Activated T-cell treated with anti-CD3 and anti-CD28 coated beads, Interleukin-2, amount 50 U/mL, for 4 hours (primary cell): Measurements from ENCODE around the gene CAMTA1. TPM values are rescaled to one million over a fixed set of nuclear protein-coding genes. Genes with fewer than 3 reads are reported as not detected.

Source experiments
- ATAC-seq, 2 donors: fragments of 200-7000 bp; cut with Tn5 transposase; one replicate each; pipeline ENCODE4 v1.10.0; 2021
- DNase-seq: peaks from one replicate; pipeline ENCODE4 v3.0.0-alpha.2; 2020
- H3K27me3 Mint-ChIP-seq: one replicate; pipeline ENCODE4 v1.8.0; 2021; ENCODE audit warnings: low read depth, mixed read lengths
- H3K36me3 Mint-ChIP-seq: one replicate; pipeline ENCODE4 v1.8.0; 2022; ENCODE audit warnings: mixed read lengths; ENCODE audit not compliant: insufficient read depth
- H3K4me1 Mint-ChIP-seq: one replicate; pipeline ENCODE4 v1.8.0; 2021; ENCODE audit warnings: low read depth, mixed read lengths
- H3K4me3 Mint-ChIP-seq: one replicate; pipeline ENCODE4 v1.8.0; 2021; ENCODE audit warnings: mild to moderate bottlenecking, moderate library complexity, mixed read lengths
- H3K9me3 Mint-ChIP-seq: one replicate; pipeline ENCODE4 v1.8.0; 2021; ENCODE audit warnings: mixed read lengths
- total RNA-seq, 3 donors: library from RNA; stranded (reverse); gene quantifications; one replicate each; pipeline ENCODE4 v1.2.1, GENCODE V29; 2021

The CAMTA1 gene
- total RNA-seq, 3 donors from 2014 or later = 47.5 to 50.3 (median 47.7) TPM

- ATAC-seq (no peak), DNase-seq (no peak)
- Mint-ChIP-seq H3K4me3 (no peak overlapping the region), H3K4me1 (no peaks in the 10 kb centered on the region), H3K36me3 (no peaks in the 10 kb centered on the region), H3K9me3 (no peaks in the 10 kb centered on the region), H3K27me3 (peaks cover 13% of the 10 kb centered on the region)
Measured at GRCh38 chr1:7517611-7518330, 732.5 kb downstream of the CAMTA1 start.

- Mint-ChIP-seq H3K36me3 (no peaks in the 10 kb centered on the region), H3K9me3 (no peaks in the 10 kb centered on the region), H3K27me3 (peaks cover 8% of the 10 kb centered on the region), H3K4me3 (no peak overlapping the region), H3K4me1 (no peaks in the 10 kb centered on the region)
- no peak for DNase-seq
- ATAC-seq = no peak
Measured at GRCh38 chr1:7518411-7518810, 733.2 kb downstream of the CAMTA1 start.

- no peak overlapping the region for H3K4me3 Mint-ChIP-seq
- no peak for DNase-seq
- peaks cover 8% of the 10 kb centered on the region for H3K27me3 Mint-ChIP-seq
- no peaks in the 10 kb centered on the region for H3K36me3 Mint-ChIP-seq
- no peaks in the 10 kb centered on the region for H3K9me3 Mint-ChIP-seq
- no peaks in the 10 kb centered on the region for H3K4me1 Mint-ChIP-seq
- no peak for ATAC-seq
Measured at GRCh38 chr1:7519181-7519860, 734.1 kb downstream of the CAMTA1 start.

- Mint-ChIP-seq H3K9me3 (no peaks in the 10 kb centered on the region), H3K27me3 (peaks cover 13% of the 10 kb centered on the region), H3K4me3 (no peak overlapping the region), H3K36me3 (no peaks in the 10 kb centered on the region), H3K4me1 (no peaks in the 10 kb centered on the region)
- DNase-seq (no peak), ATAC-seq (no peak)
Measured at GRCh38 chr1:7519861-7520395, 734.7 kb downstream of the CAMTA1 start.

- H3K36me3 Mint-ChIP-seq = no peaks in the 10 kb centered on the region
- H3K4me3 Mint-ChIP-seq = no peak overlapping the region
- DNase-seq (no peak), ATAC-seq (no peak)
- peaks cover 16% of the 10 kb centered on the region for H3K27me3 Mint-ChIP-seq
- no peaks in the 10 kb centered on the region for H3K9me3 Mint-ChIP-seq
- no peaks in the 10 kb centered on the region for H3K4me1 Mint-ChIP-seq
Measured at GRCh38 chr1:7520496-7520895, 735.2 kb downstream of the CAMTA1 start.

GRCh38 chr1:7524341-7525337 lies 739.4 kb downstream of the CAMTA1 start:
- ATAC-seq (no peak), DNase-seq (no peak)
- Mint-ChIP-seq H3K4me3 (no peak overlapping the region), H3K4me1 (no peaks in the 10 kb centered on the region), H3K9me3 (no peaks in the 10 kb centered on the region), H3K36me3 (no peaks in the 10 kb centered on the region), H3K27me3 (peaks cover 18% of the 10 kb centered on the region)

GRCh38 chr1:7525338-7526063 lies 740.2 kb downstream of the CAMTA1 start:
- no peaks in the 10 kb centered on the region for H3K4me1 Mint-ChIP-seq
- no peak for ATAC-seq
- H3K4me3 Mint-ChIP-seq = no peak overlapping the region
- DNase-seq = no peak
- H3K27me3 Mint-ChIP-seq = peaks cover 18% of the 10 kb centered on the region
- no peaks in the 10 kb centered on the region for H3K36me3 Mint-ChIP-seq
- H3K9me3 Mint-ChIP-seq = no peaks in the 10 kb centered on the region

GRCh38 chr1:7526196-7526866 lies 741.1 kb downstream of the CAMTA1 start:
- H3K36me3 Mint-ChIP-seq = no peaks in the 10 kb centered on the region

GRCh38 chr1:7526867-7527732 lies 741.8 kb downstream of the CAMTA1 start:
- peak; percentile 28 to 55 for ATAC-seq
- H3K4me1 Mint-ChIP-seq = no peaks in the 10 kb centered on the region
- H3K4me3 Mint-ChIP-seq = no peak overlapping the region
- H3K9me3 Mint-ChIP-seq = no peaks in the 10 kb centered on the region
- H3K27me3 Mint-ChIP-seq = peaks cover 18% of the 10 kb centered on the region
- DNase-seq = no peak
- no peaks in the 10 kb centered on the region for H3K36me3 Mint-ChIP-seq

More at GRCh38 chr1:7526196-7526866, 741.1 kb downstream of the CAMTA1 start:
- Mint-ChIP-seq H3K9me3 (no peaks in the 10 kb centered on the region), H3K4me1 (no peaks in the 10 kb centered on the region), H3K4me3 (no peak overlapping the region), H3K27me3 (peaks cover 18% of the 10 kb centered on the region)
- no peak for ATAC-seq
- no peak for DNase-seq

- peaks cover 15% of the 10 kb centered on the region for H3K27me3 Mint-ChIP-seq
- H3K4me1 Mint-ChIP-seq = no peaks in the 10 kb centered on the region
- H3K36me3 Mint-ChIP-seq = no peaks in the 10 kb centered on the region
- no peaks in the 10 kb centered on the region for H3K9me3 Mint-ChIP-seq
- DNase-seq = no peak
- H3K4me3 Mint-ChIP-seq = no peak overlapping the region
- ATAC-seq = no peak
Measured at GRCh38 chr1:7527733-7528045, 742.4 kb downstream of the CAMTA1 start.

GRCh38 chr1:7528386-7529198 lies 743.3 kb downstream of the CAMTA1 start:
- DNase-seq (no peak), ATAC-seq (no peak)
- Mint-ChIP-seq H3K36me3 (no peaks in the 10 kb centered on the region), H3K4me3 (no peak overlapping the region), H3K27me3 (peaks cover 18% of the 10 kb centered on the region), H3K9me3 (no peaks in the 10 kb centered on the region), H3K4me1 (no peaks in the 10 kb centered on the region)

GRCh38 chr1:7529917-7530316 lies 744.7 kb downstream of the CAMTA1 start:
- Mint-ChIP-seq H3K36me3 (no peaks in the 10 kb centered on the region), H3K27me3 (peaks cover 11% of the 10 kb centered on the region), H3K4me1 (no peaks in the 10 kb centered on the region), H3K4me3 (no peak overlapping the region), H3K9me3 (no peaks in the 10 kb centered on the region)
- ATAC-seq (no peak), DNase-seq (no peak)
